ENCODE measurements around the gene DNAJC12.

DNAJC12 gene

DNA sequence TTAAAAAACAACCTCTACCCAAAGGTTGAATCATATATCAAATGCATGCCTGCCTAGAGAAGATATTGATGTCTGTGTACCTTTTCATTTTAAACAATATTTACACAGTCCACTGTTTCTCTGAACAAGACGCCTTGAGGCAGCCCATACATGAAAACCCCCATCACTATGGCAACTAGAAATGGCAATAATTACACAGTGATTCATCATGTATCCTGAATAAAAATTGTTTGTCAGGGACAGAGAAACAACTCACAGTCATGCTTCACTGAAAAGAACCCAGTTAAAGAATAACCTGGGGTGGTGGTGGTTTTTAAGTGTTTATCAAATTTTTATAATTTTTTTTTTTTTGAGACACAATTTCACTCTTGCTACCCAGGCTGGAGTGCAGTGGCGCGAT lies 19.7 kb downstream of the DNAJC12 start:
- Histone ChIP-seq H3K4me3 (ENCODE audit: low read length) (no peak overlapping the region), H3K27me3 (ENCODE audit: control insufficient read depth, low read length) (no peaks in the 10 kb centered on the region), H3K4me1 (ENCODE audit: control insufficient read depth, low read length) (no peaks in the 10 kb centered on the region)

DNA sequence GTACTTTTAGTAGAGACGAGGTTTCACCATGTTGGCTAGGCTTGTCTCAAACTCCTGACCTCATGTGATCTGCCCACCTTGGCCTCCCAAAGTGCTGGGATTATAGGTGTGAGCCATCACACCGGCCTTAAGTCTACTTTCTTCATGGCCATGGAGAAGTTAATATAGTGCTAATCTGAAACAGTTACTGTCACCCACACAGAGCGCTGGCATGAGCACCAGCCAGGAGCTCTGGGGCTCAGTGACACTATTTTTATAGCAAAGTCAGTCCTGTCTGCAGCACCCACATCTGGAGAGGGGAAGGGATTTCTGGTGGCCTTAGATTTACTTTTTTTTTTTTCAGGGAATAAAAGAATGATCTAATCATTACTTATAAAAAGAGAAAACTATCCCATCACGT lies 21.3 kb downstream of the DNAJC12 start:
- no peak overlapping the region for H3K4me3 ChIP-seq (ENCODE audit: low read length)
- TF ChIP-seq EZH2phosphoT487 (IDR thresholded peaks at IDR 0.05; ENCODE audit: borderline replicate concordance, low read length), result no peak
- TF ChIP-seq, protein P1, sequence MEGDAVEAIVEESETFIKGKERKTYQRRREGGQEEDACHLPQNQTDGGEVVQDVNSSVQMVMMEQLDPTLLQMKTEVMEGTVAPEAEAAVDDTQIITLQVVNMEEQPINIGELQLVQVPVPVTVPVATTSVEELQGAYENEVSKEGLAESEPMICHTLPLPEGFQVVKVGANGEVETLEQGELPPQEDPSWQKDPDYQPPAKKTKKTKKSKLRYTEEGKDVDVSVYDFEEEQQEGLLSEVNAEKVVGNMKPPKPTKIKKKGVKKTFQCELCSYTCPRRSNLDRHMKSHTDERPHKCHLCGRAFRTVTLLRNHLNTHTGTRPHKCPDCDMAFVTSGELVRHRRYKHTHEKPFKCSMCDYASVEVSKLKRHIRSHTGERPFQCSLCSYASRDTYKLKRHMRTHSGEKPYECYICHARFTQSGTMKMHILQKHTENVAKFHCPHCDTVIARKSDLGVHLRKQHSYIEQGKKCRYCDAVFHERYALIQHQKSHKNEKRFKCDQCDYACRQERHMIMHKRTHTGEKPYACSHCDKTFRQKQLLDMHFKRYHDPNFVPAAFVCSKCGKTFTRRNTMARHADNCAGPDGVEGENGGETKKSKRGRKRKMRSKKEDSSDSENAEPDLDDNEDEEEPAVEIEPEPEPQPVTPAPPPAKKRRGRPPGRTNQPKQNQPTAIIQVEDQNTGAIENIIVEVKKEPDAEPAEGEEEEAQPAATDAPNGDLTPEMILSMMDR (IDR thresholded peaks at IDR 0.05; ENCODE audit: low read depth, low read length, poor library complexity, severe bottlenecking), result no peak
- no peaks in the 10 kb centered on the region for H3K4me1 ChIP-seq (ENCODE audit: control insufficient read depth, low read length)
- no peak overlapping the region for H3K27ac ChIP-seq (ENCODE audit: low read depth, low read length)
- no peaks in the 10 kb centered on the region for H3F3A ChIP-seq (ENCODE audit: control insufficient read depth, insufficient read depth)
- H3K4me2 ChIP-seq (ENCODE audit: low read length), result no peak overlapping the region
- H3K36me3 ChIP-seq (ENCODE audit: control insufficient read depth, low read length), result peaks cover 5% of the 10 kb centered on the region; the same call in 1 of the 2 replicates
- no peaks in the 10 kb centered on the region for H4K20me1 ChIP-seq (ENCODE audit: control insufficient read depth, insufficient read depth, low read depth, low read length)
- H3K9me2 ChIP-seq (replicated peaks; ENCODE audit: control insufficient read depth, low read length), result no peaks in the 10 kb centered on the region
- H3K9me3 ChIP-seq (ENCODE audit: control insufficient read depth, insufficient read depth, low read length), result no peaks in the 10 kb centered on the region
- no peaks in the 10 kb centered on the region for H3K27me3 ChIP-seq (ENCODE audit: control insufficient read depth, low read length)
- no peaks in the 10 kb centered on the region for H3K79me2 ChIP-seq (ENCODE audit: control insufficient read depth, low read length)

More for the DNA sequence above, 19.7 kb downstream of the DNAJC12 start:
- no peak overlapping the region for H3K27ac ChIP-seq (ENCODE audit: low read depth, low read length)
- H3K9me3 ChIP-seq (ENCODE audit: control insufficient read depth, insufficient read depth, low read length), result no peaks in the 10 kb centered on the region
- no peak overlapping the region for H3K4me2 ChIP-seq (ENCODE audit: low read length)
- peaks cover 5% of the 10 kb centered on the region; the same call in 1 of the 2 replicates for H3K36me3 ChIP-seq (ENCODE audit: control insufficient read depth, low read length)
- no peaks in the 10 kb centered on the region for H4K20me1 ChIP-seq (ENCODE audit: control insufficient read depth, insufficient read depth, low read depth, low read length)
- H3F3A ChIP-seq (ENCODE audit: control insufficient read depth, insufficient read depth), result no peaks in the 10 kb centered on the region
- no peaks in the 10 kb centered on the region for H3K79me2 ChIP-seq (ENCODE audit: control insufficient read depth, low read length)
- H3K9me2 ChIP-seq (replicated peaks; ENCODE audit: control insufficient read depth, low read length), result no peaks in the 10 kb centered on the region
- no peak for TF ChIP-seq EZH2phosphoT487 (IDR thresholded peaks at IDR 0.05; ENCODE audit: borderline replicate concordance, low read length)
- TF ChIP-seq, protein P1 (IDR thresholded peaks at IDR 0.05; ENCODE audit: low read depth, low read length, poor library complexity, severe bottlenecking), result no peak

DNA sequence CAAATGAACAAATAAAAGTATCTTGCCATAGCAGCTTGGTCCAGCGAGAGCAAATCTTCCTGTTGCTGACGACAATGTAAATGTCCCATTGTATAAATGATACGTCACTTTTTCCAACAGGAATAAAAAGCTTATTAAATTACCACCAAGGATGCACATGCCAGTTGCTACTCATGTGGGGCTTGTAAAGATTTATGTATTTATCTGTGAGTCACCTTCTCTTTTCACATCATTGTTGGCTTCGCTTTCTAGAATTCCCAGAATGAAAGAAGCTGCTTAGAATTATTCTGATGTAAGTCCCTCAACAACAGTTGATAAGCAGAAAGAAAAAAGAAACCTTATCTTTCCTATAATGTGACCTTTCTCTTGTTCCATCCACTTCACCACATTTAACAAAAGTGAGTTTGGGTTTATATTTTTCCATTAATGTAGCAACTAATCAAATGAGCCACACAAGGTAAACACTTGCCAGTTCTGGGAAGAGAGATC lies 22.4 kb downstream of the DNAJC12 start:
- Histone ChIP-seq H3K9me3 (ENCODE audit: control insufficient read depth, insufficient read depth, low read length) (no peaks in the 10 kb centered on the region), H3K27ac (ENCODE audit: low read depth, low read length) (no peak overlapping the region), H3K9me2 (replicated peaks; ENCODE audit: control insufficient read depth, low read length) (no peaks in the 10 kb centered on the region), H3K4me3 (ENCODE audit: low read length) (no peak overlapping the region), H3K4me2 (ENCODE audit: low read length) (no peak overlapping the region), H3F3A (ENCODE audit: control insufficient read depth, insufficient read depth) (no peaks in the 10 kb centered on the region), H3K36me3 (ENCODE audit: control insufficient read depth, low read length) (peaks cover 7% of the 10 kb centered on the region; the same call in 1 of the 2 replicates), H3K4me1 (ENCODE audit: control insufficient read depth, low read length) (no peaks in the 10 kb centered on the region), H3K79me2 (ENCODE audit: control insufficient read depth, low read length) (no peaks in the 10 kb centered on the region), H4K20me1 (ENCODE audit: control insufficient read depth, insufficient read depth, low read depth, low read length) (no peaks in the 10 kb centered on the region), H3K27me3 (ENCODE audit: control insufficient read depth, low read length) (no peaks in the 10 kb centered on the region)
- TF ChIP-seq EZH2phosphoT487 (IDR thresholded peaks at IDR 0.05; ENCODE audit: borderline replicate concordance, low read length), result no peak
- TF ChIP-seq, protein P1 (IDR thresholded peaks at IDR 0.05; ENCODE audit: low read depth, low read length, poor library complexity, severe bottlenecking), result no peak

All from DOHH2 (cell line).